ENCODE measurements around the gene PA2G4. TPM values are rescaled to one million over a fixed set of nuclear protein-coding genes. Genes with fewer than 3 reads are reported as not detected.
"Not testable (repeated sequence)": the region's sequence is repeated elsewhere in the genome, so short reads cannot be mapped to it uniquely, and the experiment has no call there.

PA2G4 gene
- 100 to 1,000 TPM in 1 of 2 donors, 10 to 100 TPM in 1; 53.2 to 111 TPM for total RNA-seq

DNA sequence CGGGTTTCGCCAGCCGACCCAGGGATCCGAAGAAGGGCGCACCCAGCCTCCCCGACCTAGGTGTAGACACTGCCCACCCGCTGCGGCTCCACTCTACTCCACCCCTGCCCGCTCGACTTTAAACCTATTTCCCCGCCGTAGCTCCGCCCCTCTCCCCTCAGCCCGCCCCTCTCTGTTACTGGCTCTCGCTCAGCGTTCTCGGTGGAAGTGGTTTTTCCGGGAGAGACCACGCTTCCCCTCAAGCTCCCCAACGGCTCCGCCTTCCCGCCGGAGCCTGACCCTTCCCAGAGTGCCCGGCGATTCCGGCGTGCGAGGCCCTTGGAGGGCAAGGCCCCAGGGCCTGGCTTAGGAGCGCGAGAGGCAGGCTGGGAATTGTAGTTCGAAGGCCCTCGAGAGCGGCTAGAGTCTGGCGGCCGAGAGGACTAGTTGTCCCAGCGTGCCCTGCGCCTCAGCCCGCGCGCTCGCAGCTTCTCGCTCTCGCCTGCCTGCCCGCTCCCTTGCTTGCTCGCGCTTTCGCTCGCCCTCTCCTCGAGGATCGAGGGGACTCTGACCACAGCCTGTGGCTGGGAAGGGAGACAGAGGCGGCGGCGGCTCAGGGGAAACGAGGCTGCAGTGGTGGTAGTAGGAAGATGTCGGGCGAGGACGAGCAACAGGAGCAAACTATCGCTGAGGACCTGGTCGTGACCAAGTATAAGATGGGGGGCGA is at the start of gene PA2G4:
Gene PA2G4 (plus strand): TSS at position 451 of the 706 bp plus-strand sequence. CDS start 179 bp downstream, at position 630.
- Histone ChIP-seq H3K27me3 (replicated peaks; ENCODE audit: insufficient read depth) (no peaks in the 10 kb centered on the region), H3K9me3 (no peaks in the 10 kb centered on the region), H3K27ac (peak within 1 kb of the TSS; percentile 80 to 86), H3K4me3 (peak within 1 kb of the TSS; percentile 90), H3K4me1 (ENCODE audit: control insufficient read depth in 1 of 2, low read depth in 2 of 2) (peaks cover 5 to 26% of the 10 kb centered on the region in 2 donors), H3K36me3 (peaks cover 17% of the 10 kb centered on the region)
- TF ChIP-seq, protein P1, sequence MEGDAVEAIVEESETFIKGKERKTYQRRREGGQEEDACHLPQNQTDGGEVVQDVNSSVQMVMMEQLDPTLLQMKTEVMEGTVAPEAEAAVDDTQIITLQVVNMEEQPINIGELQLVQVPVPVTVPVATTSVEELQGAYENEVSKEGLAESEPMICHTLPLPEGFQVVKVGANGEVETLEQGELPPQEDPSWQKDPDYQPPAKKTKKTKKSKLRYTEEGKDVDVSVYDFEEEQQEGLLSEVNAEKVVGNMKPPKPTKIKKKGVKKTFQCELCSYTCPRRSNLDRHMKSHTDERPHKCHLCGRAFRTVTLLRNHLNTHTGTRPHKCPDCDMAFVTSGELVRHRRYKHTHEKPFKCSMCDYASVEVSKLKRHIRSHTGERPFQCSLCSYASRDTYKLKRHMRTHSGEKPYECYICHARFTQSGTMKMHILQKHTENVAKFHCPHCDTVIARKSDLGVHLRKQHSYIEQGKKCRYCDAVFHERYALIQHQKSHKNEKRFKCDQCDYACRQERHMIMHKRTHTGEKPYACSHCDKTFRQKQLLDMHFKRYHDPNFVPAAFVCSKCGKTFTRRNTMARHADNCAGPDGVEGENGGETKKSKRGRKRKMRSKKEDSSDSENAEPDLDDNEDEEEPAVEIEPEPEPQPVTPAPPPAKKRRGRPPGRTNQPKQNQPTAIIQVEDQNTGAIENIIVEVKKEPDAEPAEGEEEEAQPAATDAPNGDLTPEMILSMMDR (IDR thresholded peaks at IDR 0.05) = no peak
- DNase-seq (ENCODE audit: low spot score) = peak; percentile 90
- peak; percentile 91 for ATAC-seq (ENCODE audit: insufficient number of reproducible peaks, low FRiP score, low read depth)

DNA sequence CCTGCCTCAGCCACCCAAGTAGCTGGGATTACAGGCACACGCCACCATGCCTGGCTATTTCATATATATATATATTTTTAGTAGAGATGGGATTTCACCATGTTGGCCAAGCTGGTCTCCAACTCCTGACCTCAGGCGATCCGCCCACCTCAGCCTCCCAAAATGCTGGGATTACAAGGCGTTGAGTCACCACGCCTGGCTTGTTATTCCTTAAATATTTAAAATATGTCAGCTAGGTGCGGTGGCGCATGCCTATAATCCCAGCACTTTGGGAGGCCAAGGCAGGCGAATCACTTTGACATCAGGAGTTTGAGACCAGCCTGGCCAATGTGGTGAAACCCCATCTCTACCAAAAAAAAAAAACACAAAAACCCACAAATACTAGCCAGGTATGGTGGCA is 44.4 kb upstream of the PA2G4 start:
- DNase-seq (ENCODE audit: low spot score); H3K4me1 ChIP-seq (ENCODE audit: control insufficient read depth in 1 of 2, low read depth in 2 of 2); H3K36me3 ChIP-seq; ATAC-seq (ENCODE audit: insufficient number of reproducible peaks, low FRiP score, low read depth); H3K27ac ChIP-seq; H3K4me3 ChIP-seq; H3K9me3 ChIP-seq; H3K27me3 ChIP-seq (replicated peaks; ENCODE audit: insufficient read depth): not testable (repeated sequence)

DNA sequence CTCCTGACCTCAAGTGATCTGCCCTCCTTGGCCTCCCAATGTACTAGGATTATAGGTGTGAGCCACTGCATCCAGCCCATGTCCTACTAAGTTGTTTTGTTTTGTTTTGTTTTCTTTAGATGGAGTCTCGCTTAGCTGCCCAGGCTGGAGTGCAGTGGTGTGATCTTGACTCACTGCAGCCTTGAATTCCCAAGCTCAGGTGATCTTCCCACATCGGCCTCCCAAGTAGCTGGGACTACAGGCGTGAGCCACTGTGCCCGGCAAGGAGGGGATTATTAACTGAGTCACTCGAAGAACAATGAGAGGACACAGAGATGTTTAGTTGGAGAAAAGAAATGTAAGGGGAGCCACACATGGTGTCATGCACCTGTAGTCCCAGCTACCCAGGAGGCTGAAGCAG is 42.4 kb upstream of the PA2G4 start:
- H3K27me3 ChIP-seq (replicated peaks; ENCODE audit: insufficient read depth) = no peaks in the 10 kb centered on the region
- H3K4me1 ChIP-seq (ENCODE audit: control insufficient read depth in 1 of 2, low read depth in 2 of 2) = no peaks in the 10 kb centered on the region
- H3K4me3 ChIP-seq = no peak overlapping the region
- ATAC-seq (ENCODE audit: insufficient number of reproducible peaks, low FRiP score, low read depth) (no peak), DNase-seq (ENCODE audit: low spot score) (no peak)
- no peaks in the 10 kb centered on the region for H3K9me3 ChIP-seq
- H3K27ac ChIP-seq = no peak overlapping the region
- TF ChIP-seq, protein P1 (IDR thresholded peaks at IDR 0.05) = no peak
- no peaks in the 10 kb centered on the region for H3K36me3 ChIP-seq

DNA sequence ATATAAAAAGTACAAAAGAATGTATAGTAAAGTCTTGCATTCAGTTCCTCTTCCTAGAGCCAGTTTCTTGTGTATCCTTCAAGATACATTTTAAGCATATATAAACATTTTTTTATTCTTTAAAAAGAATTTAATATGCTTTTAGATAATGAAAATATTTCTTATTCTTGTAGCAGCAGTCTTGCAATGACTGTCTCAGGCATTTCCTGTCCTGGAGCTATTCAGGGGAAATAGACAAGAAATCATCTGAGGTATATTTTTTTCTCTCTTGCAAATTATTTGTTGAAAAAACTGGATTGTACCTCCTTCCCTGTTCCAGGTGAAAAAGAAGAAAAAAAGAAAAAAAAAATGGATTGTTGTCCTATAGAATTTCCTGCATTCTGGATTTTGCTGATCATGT is 41.4 kb upstream of the PA2G4 start:
- Histone ChIP-seq H3K27ac (no peak overlapping the region), H3K9me3 (no peaks in the 10 kb centered on the region), H3K4me3 (no peak overlapping the region), H3K27me3 (replicated peaks; ENCODE audit: insufficient read depth) (no peaks in the 10 kb centered on the region), H3K4me1 (ENCODE audit: control insufficient read depth in 1 of 2, low read depth in 2 of 2) (no peaks in the 10 kb centered on the region), H3K36me3 (no peaks in the 10 kb centered on the region)
- TF ChIP-seq, protein P1 (IDR thresholded peaks at IDR 0.05) = no peak
- ATAC-seq (ENCODE audit: insufficient number of reproducible peaks, low FRiP score, low read depth) = no peak
- DNase-seq (ENCODE audit: low spot score) = no peak

DNA sequence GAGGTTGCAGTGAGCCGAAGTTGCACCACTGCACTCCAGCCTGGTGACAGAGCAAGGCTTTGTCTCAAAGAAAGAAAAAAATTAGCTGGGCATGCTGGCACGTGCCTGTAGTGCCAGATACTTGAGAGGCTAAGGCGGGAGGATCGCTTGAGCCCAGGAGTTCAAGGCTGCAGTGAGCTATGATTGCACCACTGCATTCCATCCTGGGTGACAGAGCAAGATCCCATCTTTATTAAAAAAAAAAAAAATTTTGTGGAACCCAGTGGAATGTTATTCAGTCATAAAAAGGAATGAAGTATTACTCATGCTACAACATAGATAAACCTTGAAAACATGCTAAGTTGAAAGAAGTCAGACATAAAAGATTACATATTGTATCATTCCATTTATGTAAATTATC is 32.7 kb upstream of the PA2G4 start:
- TF ChIP-seq, protein P1 (IDR thresholded peaks at IDR 0.05) = no peak
- H3K27ac ChIP-seq = no peak overlapping the region
- no peaks in the 10 kb centered on the region for H3K36me3 ChIP-seq
- H3K27me3 ChIP-seq (replicated peaks; ENCODE audit: insufficient read depth) = no peaks in the 10 kb centered on the region
- no peaks in the 10 kb centered on the region for H3K4me1 ChIP-seq (ENCODE audit: control insufficient read depth in 1 of 2, low read depth in 2 of 2)
- H3K9me3 ChIP-seq = no peaks in the 10 kb centered on the region
- DNase-seq (ENCODE audit: low spot score) = no peak
- no peak for ATAC-seq (ENCODE audit: insufficient number of reproducible peaks, low FRiP score, low read depth)
- no peak overlapping the region for H3K4me3 ChIP-seq

DNA sequence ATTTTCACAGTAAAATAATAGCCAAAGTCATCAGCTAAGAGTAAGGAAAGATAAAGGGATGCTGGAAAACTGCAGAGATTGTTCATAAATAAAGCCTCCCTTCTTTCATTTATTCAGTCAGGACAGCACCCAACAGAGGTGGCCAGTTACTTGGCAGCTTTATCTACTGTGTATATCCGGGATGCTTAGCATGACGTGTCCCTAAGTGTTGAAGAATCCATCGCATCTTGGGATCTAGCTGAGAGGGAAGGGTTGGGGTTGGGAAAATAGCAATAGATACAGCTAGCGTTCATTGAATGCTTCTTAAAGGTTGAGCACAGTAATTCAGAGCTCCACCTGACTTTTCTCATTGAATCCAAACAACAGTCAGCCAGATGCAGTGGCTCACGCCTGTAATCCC is 30.0 kb upstream of the PA2G4 start:
- Histone ChIP-seq H3K4me3 (no peak overlapping the region), H3K9me3 (no peaks in the 10 kb centered on the region), H3K4me1 (ENCODE audit: control insufficient read depth in 1 of 2, low read depth in 2 of 2) (peaks cover 0 to 9% of the 10 kb centered on the region in 2 donors), H3K36me3 (no peaks in the 10 kb centered on the region), H3K27me3 (replicated peaks; ENCODE audit: insufficient read depth) (no peaks in the 10 kb centered on the region), H3K27ac (no peak overlapping the region)
- ATAC-seq (ENCODE audit: insufficient number of reproducible peaks, low FRiP score, low read depth) (no peak), DNase-seq (ENCODE audit: low spot score) (no peak)
- TF ChIP-seq, protein P1 (IDR thresholded peaks at IDR 0.05) = no peak

DNA sequence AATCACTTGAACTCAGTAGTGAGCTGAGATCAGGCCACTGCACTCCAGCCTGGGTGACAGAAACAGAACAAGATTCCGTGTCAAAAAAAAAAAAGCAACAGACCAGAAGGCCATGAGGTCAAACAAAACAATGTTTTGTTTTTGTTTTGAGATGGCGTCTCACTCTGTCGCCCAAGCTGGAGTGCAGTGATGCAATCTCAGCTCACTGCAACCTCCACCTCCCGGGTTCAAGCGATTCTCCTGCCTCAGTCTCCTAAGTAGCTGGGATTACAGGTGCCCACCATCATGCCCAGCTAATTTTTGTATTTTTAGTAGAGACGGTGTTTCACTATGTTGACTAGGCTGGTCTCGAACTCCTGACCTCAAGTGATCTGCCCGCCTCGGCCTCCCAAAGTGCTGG is 26.4 kb upstream of the PA2G4 start:
- not testable (repeated sequence) for H3K36me3 ChIP-seq; DNase-seq (ENCODE audit: low spot score); H3K27ac ChIP-seq; H3K9me3 ChIP-seq; ATAC-seq (ENCODE audit: insufficient number of reproducible peaks, low FRiP score, low read depth); H3K4me3 ChIP-seq; H3K27me3 ChIP-seq (replicated peaks; ENCODE audit: insufficient read depth)
- H3K4me1 ChIP-seq (ENCODE audit: control insufficient read depth in 1 of 2, low read depth in 2 of 2) = peaks cover 5 to 21% of the 10 kb centered on the region in 2 donors
